ENCODE measurements around the gene TLCD1. TPM values are rescaled to one million over a fixed set of nuclear protein-coding genes. Genes with fewer than 3 reads are reported as not detected.

The TLCD1 gene
- total and polyA plus RNA-seq, 2 donors from 2014 or later: 25.3 to 30.0 TPM

- TF ChIP-seq, protein P1, sequence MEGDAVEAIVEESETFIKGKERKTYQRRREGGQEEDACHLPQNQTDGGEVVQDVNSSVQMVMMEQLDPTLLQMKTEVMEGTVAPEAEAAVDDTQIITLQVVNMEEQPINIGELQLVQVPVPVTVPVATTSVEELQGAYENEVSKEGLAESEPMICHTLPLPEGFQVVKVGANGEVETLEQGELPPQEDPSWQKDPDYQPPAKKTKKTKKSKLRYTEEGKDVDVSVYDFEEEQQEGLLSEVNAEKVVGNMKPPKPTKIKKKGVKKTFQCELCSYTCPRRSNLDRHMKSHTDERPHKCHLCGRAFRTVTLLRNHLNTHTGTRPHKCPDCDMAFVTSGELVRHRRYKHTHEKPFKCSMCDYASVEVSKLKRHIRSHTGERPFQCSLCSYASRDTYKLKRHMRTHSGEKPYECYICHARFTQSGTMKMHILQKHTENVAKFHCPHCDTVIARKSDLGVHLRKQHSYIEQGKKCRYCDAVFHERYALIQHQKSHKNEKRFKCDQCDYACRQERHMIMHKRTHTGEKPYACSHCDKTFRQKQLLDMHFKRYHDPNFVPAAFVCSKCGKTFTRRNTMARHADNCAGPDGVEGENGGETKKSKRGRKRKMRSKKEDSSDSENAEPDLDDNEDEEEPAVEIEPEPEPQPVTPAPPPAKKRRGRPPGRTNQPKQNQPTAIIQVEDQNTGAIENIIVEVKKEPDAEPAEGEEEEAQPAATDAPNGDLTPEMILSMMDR (IDR thresholded peaks at IDR 0.05; ENCODE audit: borderline replicate concordance, extremely low read depth, insufficient read depth): no peak
- intact Hi-C loops (cut with DNase I): no loop called here
- H3K9ac ChIP-seq (ENCODE audit: low read length in 3 of 3): peak within 1 kb of the TSS; percentile 64 to 86 (median 65)
- no peaks in the 10 kb centered on the region for H3K9me3 ChIP-seq (ENCODE audit: control insufficient read depth in 2 of 3, insufficient read depth in 1 of 3, low read length in 3 of 3)
- H3K4me1 ChIP-seq (ENCODE audit: control insufficient read depth in 2 of 3, insufficient read depth in 2 of 3, low read depth in 1 of 3, low read length in 3 of 3): peaks cover 4 to 12% (median 6%) of the 10 kb centered on the region in 3 donors
- DNase-seq (peak in 1 of 5 donors; percentile 90), FAIRE-seq (no peak)
- peak within 1 kb of the TSS; percentile 89 to 93 for H3K27ac ChIP-seq (ENCODE audit: low read depth in 2 of 2, low read length in 2 of 2)
- no peaks in the 10 kb centered on the region for H3K27me3 ChIP-seq (ENCODE audit: control insufficient read depth, insufficient read depth, low read length)
- peak within 1 kb of the TSS; percentile 47 to 78 (median 73) for H3K4me3 ChIP-seq (ENCODE audit: low read length in 3 of 3)
- H3K36me3 ChIP-seq (ENCODE audit: control insufficient read depth in 2 of 3, insufficient read depth in 3 of 3, low read length in 3 of 3): peaks cover 0 to 15% (median 5%) of the 10 kb centered on the region in 3 donors
Observed at GRCh38 chr17:28711723-28712031, 14.4 kb downstream of the TLCD1 start, which contains the start of gene PROCA1. Gene PROCA1, minus strand, starts transcription at chr17:28711888. Its CDS starts 228 bp downstream, at chr17:28711660.

DNA sequence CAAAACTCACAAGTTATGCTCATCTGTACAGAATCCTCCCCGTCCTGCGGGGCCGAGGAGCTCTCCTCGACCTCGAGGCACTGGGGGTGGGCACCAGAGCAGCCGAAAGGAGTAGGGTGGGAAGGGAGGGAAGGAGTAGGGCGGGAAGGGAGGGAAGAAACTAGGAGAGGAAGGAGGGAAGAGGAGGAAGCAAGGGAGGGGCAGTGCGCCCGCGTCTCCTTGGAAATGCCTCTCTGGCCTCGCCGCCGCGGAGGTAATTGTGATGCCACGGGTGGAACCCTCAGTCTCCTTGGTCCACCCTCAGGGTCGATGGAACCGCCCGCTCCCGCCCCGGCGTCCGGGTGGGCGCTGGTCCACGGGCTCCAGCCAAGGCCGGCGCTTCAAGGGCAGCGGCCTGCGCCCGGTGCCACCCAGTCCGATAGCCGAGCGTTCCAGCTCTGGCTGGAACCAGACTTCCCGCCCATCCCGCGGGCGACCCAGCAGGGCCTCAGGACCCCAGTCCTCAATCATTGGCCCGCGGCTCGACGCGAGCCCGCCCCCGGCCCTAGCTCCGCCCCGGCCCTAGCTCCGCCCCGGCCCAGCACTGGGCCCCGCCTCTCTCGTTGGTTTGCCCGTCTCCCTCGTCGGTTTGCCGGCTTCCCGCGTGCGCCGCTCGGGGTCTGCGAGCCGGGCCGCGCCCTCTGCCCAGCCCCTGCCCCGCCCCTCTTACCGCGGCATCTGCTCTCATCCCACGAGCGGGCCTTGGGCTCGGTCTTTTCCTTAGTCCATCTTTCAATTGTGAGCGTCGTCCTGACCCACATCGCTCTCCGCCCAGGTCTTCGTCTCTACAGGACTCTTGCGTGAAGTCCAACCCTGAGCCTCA lies 14.9 kb downstream of the TLCD1 start:
- peaks cover under 1 to 7% (median 1%) of the 10 kb centered on the region in 3 donors for H3K4me1 ChIP-seq (ENCODE audit: control insufficient read depth in 2 of 3, insufficient read depth in 2 of 3, low read depth in 1 of 3, low read length in 3 of 3)
- peak overlapping the region; percentile 47 to 78 (median 73) for H3K4me3 ChIP-seq (ENCODE audit: low read length in 3 of 3)
- H3K27ac ChIP-seq (ENCODE audit: low read depth in 2 of 2, low read length in 2 of 2): peak overlapping the region; percentile 89 to 93
- no peaks in the 10 kb centered on the region for H3K9me3 ChIP-seq (ENCODE audit: control insufficient read depth in 2 of 3, insufficient read depth in 1 of 3, low read length in 3 of 3)
- no peak for FAIRE-seq
- peaks cover 0 to 15% (median 5%) of the 10 kb centered on the region in 3 donors for H3K36me3 ChIP-seq (ENCODE audit: control insufficient read depth in 2 of 3, insufficient read depth in 3 of 3, low read length in 3 of 3)
- H3K27me3 ChIP-seq (ENCODE audit: control insufficient read depth, insufficient read depth, low read length): no peaks in the 10 kb centered on the region
- intact Hi-C loops (cut with DNase I): no loop called here
- TF ChIP-seq, protein P1 (IDR thresholded peaks at IDR 0.05; ENCODE audit: borderline replicate concordance, extremely low read depth, insufficient read depth): peak; percentile 2
- peak; percentile 97 to 99 (median 98) for DNase-seq
- H3K9ac ChIP-seq (ENCODE audit: low read length in 3 of 3): peak overlapping the region; percentile 64 to 86 (median 65)

DNA sequence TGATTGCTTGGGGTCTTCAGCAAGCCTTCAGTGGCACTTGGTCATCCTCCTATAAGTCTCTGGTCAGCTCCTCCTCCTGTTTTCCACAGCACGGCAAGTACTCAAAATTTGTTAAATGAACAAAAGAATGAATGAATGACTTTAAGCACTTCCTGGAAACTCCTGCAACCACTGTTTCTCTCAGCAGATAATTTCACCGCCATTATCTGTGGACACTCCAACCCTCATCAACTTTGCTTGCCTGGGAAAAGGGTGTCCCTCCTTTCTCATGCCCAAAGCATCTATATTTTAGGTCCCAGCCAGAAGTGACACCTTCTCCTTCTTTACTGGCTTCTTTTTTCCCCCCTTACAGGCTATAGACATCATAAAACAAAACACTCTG lies 18.7 kb downstream of the TLCD1 start:
- H3K27ac ChIP-seq (ENCODE audit: low read depth in 2 of 2, low read length in 2 of 2): no peak overlapping the region
- H3K9ac ChIP-seq (ENCODE audit: low read length in 3 of 3): no peak overlapping the region
- H3K4me1 ChIP-seq (ENCODE audit: control insufficient read depth in 2 of 3, insufficient read depth in 2 of 3, low read depth in 1 of 3, low read length in 3 of 3): peaks cover 0 to 5% (median 0%) of the 10 kb centered on the region in 3 donors
- FAIRE-seq (no peak), DNase-seq (no peak)
- no peaks in the 10 kb centered on the region for H3K9me3 ChIP-seq (ENCODE audit: control insufficient read depth in 2 of 3, insufficient read depth in 1 of 3, low read length in 3 of 3)
- H3K27me3 ChIP-seq (ENCODE audit: control insufficient read depth, insufficient read depth, low read length): no peaks in the 10 kb centered on the region
- no peak overlapping the region for H3K4me3 ChIP-seq (ENCODE audit: low read length in 3 of 3)
- H3K36me3 ChIP-seq (ENCODE audit: control insufficient read depth in 2 of 3, insufficient read depth in 3 of 3, low read length in 3 of 3): peaks cover 0 to 8% (median 6%) of the 10 kb centered on the region in 3 donors
- TF ChIP-seq, protein P1 (IDR thresholded peaks at IDR 0.05; ENCODE audit: borderline replicate concordance, extremely low read depth, insufficient read depth): no peak
- intact Hi-C loops (cut with DNase I): no loop called here

All from kidney (tissue), 14 donors.